GM12892 (cell line): Measurements from ENCODE around the gene NRM.
A peak's percentile ranks its signal among the peaks of the same experiment; 100 is the strongest.

Experiments used
- POLR2A ChIP-seq: IDR thresholded peaks from 2 replicates; pipeline ENCODE4 v1.6.1; 2011; ENCODE audit warnings: low read depth, low read length, control low read depth
- TAF1 ChIP-seq: IDR thresholded peaks from 2 replicates; pipeline ENCODE4 v1.6.1; 2011; ENCODE audit warnings: low read depth, mild to moderate bottlenecking, control low read depth, low read length, borderline replicate concordance

DNA sequence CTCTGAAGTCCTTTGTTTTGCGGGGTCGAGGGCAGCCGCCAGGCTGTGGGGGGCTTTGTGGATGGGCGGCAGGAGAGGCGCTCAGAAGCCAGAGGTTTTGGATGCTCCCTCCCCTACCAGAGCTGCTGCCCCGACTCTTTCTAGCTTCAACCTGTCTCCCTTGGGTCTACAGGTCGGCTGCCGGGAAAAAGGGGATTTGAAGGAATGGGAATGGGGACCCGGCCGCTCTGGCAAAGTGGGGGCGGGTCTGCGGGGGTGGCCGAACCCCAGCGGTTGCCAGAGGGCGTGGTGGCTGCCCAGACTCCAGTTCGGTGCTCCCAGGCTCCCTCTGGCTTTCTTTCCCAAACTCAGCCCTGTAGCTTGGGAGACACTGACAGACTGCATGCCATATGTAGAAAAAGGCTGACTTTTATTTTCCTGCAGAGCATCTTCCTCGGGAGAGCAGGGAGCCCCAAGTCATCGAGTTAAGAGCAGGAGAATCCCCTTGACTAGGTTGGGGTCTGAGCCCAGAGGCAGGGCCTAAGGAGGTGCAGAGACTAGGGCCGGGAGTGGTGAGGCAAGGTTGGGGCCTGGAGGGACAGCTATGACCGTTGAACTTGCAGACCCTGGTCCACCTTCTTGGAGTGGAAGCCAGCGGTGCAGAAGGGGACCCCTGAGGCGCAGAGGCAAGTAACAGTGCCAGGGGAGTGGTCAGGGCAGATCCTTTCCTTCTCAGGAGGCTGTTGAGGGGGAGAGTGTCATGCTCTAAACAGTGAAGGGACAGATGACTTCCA is 2.9 kb downstream of the NRM start:
- TF ChIP-seq POLR2A (no peak), TAF1 (0 out of 2 replicates have a peak, but pooled peaks have one; percentile 32)
